B cell (primary cell): ENCODE data around the gene GRID2.

Experiments
- CTCF ChIP-seq: fragments of 200-600 bp; IDR thresholded peaks from one replicate; pipeline ENCODE4 v1.8.0; 2022; ENCODE audit warnings: antibody characterized with exemption, mild to moderate bottlenecking
- EZH2 ChIP-seq: IDR thresholded peaks from 2 replicates; pipeline ENCODE4 v1.6.1; 2012; ENCODE audit warnings: borderline replicate concordance, low read depth, mild to moderate bottlenecking, moderate library complexity, low read length; ENCODE audit not compliant: insufficient read depth, poor library complexity, severe bottlenecking

DNA sequence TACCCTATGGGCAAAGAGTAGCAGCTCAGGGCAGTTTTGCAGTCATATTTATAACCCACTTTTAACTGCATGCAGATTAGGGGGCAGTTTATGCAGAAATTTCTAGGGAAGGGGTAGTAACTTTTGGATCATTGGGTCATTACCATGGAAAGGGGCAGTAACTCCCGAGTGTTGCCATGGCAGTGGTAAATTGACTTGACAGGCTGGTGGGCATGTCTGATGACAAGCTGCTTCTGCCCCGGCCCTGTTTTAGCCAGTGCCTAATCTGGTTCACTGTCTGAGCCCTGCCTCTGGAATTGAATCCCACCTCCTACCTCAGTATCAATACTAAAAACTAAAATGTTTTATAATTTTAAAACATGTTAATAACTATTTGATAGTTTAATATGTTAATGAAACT, 1162.7 kb downstream of the GRID2 start:
- TF ChIP-seq CTCF (no peak), EZH2 (no peak)
